Measurements from ENCODE around the gene SCARF2.
A peak's percentile ranks its signal among the peaks of the same experiment; 100 is the strongest.

SCARF2 gene

GRCh38 chr22:20424568-20424931 is 13.1 kb downstream of the SCARF2 start:
- H3K4me3 ChIP-seq (ENCODE audit: low read length), result no peak overlapping the region
- DNase-seq (ENCODE audit: low read depth), result no peak
- TF ChIP-seq CTCF (IDR thresholded peaks at IDR 0.05; ENCODE audit: insufficient read depth, low read depth, low read length, missing control alignments), result no peak

- no peak for DNase-seq (ENCODE audit: low read depth)
- no peak overlapping the region for H3K4me3 ChIP-seq (ENCODE audit: low read length)
- no peak for TF ChIP-seq CTCF (IDR thresholded peaks at IDR 0.05; ENCODE audit: insufficient read depth, low read depth, low read length, missing control alignments)
Observed at GRCh38 chr22:20423906-20424551, 13.6 kb downstream of the SCARF2 start.

- DNase-seq (ENCODE audit: low read depth), result no peak
- H3K4me3 ChIP-seq (ENCODE audit: low read length), result no peak overlapping the region
- TF ChIP-seq CTCF (IDR thresholded peaks at IDR 0.05; ENCODE audit: insufficient read depth, low read depth, low read length, missing control alignments), result no peak
Observed at GRCh38 chr22:20423008-20423905, 14.4 kb downstream of the SCARF2 start.

GRCh38 chr22:20422271-20423007 is 15.2 kb downstream of the SCARF2 start:
- DNase-seq (ENCODE audit: low read depth), result no peak
- TF ChIP-seq CTCF (IDR thresholded peaks at IDR 0.05; ENCODE audit: insufficient read depth, low read depth, low read length, missing control alignments), result no peak
- no peak overlapping the region for H3K4me3 ChIP-seq (ENCODE audit: low read length)

- DNase-seq (ENCODE audit: low read depth), result peak; percentile 39
- no peak for TF ChIP-seq CTCF (IDR thresholded peaks at IDR 0.05; ENCODE audit: insufficient read depth, low read depth, low read length, missing control alignments)
- H3K4me3 ChIP-seq (ENCODE audit: low read length), result no peak overlapping the region
Observed at GRCh38 chr22:20421507-20421874, 16.1 kb downstream of the SCARF2 start.

GRCh38 chr22:20420157-20420842 is 17.3 kb downstream of the SCARF2 start:
- no peak for DNase-seq (ENCODE audit: low read depth)
- H3K4me3 ChIP-seq (ENCODE audit: low read length), result no peak overlapping the region
- no peak for TF ChIP-seq CTCF (IDR thresholded peaks at IDR 0.05; ENCODE audit: insufficient read depth, low read depth, low read length, missing control alignments)

Data from epithelial cell of esophagus (primary cell).